ENCODE measurements around the gene RSPO4.

Gene RSPO4

DNA sequence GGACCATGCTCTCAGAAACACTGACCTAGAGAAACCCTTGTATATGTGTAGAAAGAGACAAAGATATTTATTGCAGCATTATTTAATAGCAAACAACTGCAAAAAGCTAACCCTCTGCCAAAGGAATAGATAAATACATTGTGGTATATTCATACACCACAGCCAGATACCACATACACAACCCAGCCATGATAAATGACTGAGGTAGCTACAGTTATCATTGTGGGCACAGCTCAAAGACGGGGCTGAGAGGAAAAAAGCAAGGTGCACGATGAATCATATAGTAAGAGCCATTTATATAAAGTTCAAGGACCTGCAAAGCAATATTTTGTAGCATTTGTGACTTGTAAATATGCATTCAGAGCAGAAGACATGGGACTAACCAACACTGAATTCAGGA is 30.8 kb downstream of the RSPO4 start:
- H3K27ac ChIP-seq = no peak overlapping the region

DNA sequence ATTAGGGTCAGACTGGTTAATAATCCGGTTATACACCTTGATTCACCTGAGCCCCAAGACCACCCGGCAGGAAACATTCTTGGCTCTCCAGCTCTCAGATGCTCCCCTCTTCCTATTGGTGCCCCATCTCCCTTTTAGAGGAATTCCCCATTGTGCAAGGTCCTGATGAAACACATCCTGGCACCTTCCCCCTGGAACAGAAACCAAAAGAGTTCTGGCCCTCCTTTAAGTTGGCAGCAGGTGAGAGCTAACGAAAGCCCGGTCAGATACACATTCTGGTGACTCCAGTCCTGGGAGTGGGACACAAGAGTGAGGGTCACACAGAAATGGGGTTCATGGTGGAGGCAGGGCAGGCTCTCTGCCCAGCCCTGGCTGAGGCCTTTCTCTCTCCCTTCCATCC is 32.2 kb downstream of the RSPO4 start:
- no peaks in the 10 kb centered on the region for H3K4me1 ChIP-seq
- H3K27ac ChIP-seq = no peak overlapping the region
- H3K36me3 ChIP-seq (ENCODE audit: control insufficient read depth, insufficient read depth, low read length) = no peaks in the 10 kb centered on the region
- H3K79me2 ChIP-seq = no peaks in the 10 kb centered on the region
- H2AFZ ChIP-seq = no peak overlapping the region
- H3K27me3 ChIP-seq (ENCODE audit: control insufficient read depth, insufficient read depth, low read length) = no peaks in the 10 kb centered on the region
- TF ChIP-seq, protein P1, sequence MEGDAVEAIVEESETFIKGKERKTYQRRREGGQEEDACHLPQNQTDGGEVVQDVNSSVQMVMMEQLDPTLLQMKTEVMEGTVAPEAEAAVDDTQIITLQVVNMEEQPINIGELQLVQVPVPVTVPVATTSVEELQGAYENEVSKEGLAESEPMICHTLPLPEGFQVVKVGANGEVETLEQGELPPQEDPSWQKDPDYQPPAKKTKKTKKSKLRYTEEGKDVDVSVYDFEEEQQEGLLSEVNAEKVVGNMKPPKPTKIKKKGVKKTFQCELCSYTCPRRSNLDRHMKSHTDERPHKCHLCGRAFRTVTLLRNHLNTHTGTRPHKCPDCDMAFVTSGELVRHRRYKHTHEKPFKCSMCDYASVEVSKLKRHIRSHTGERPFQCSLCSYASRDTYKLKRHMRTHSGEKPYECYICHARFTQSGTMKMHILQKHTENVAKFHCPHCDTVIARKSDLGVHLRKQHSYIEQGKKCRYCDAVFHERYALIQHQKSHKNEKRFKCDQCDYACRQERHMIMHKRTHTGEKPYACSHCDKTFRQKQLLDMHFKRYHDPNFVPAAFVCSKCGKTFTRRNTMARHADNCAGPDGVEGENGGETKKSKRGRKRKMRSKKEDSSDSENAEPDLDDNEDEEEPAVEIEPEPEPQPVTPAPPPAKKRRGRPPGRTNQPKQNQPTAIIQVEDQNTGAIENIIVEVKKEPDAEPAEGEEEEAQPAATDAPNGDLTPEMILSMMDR (IDR thresholded peaks at IDR 0.05) = no peak
- H3K9ac ChIP-seq = no peak overlapping the region
- no peak overlapping the region for H3K4me3 ChIP-seq (ENCODE audit: low read depth, low read length)
- H3K9me3 ChIP-seq (ENCODE audit: control insufficient read depth, low read length) = no peaks in the 10 kb centered on the region
- H3K4me2 ChIP-seq (ENCODE audit: low read length) = no peak overlapping the region

More for the DNA sequence above, 30.8 kb downstream of the RSPO4 start:
- Histone ChIP-seq H3K36me3 (ENCODE audit: control insufficient read depth, insufficient read depth, low read length) (no peaks in the 10 kb centered on the region), H3K9me3 (ENCODE audit: control insufficient read depth, low read length) (no peaks in the 10 kb centered on the region), H3K27me3 (ENCODE audit: control insufficient read depth, insufficient read depth, low read length) (no peaks in the 10 kb centered on the region), H3K4me3 (ENCODE audit: low read depth, low read length) (no peak overlapping the region), H2AFZ (no peak overlapping the region), H3K4me2 (ENCODE audit: low read length) (no peak overlapping the region), H3K9ac (no peak overlapping the region), H3K79me2 (no peaks in the 10 kb centered on the region), H3K4me1 (no peaks in the 10 kb centered on the region)
- TF ChIP-seq, protein P1 (IDR thresholded peaks at IDR 0.05) = no peak

DNA sequence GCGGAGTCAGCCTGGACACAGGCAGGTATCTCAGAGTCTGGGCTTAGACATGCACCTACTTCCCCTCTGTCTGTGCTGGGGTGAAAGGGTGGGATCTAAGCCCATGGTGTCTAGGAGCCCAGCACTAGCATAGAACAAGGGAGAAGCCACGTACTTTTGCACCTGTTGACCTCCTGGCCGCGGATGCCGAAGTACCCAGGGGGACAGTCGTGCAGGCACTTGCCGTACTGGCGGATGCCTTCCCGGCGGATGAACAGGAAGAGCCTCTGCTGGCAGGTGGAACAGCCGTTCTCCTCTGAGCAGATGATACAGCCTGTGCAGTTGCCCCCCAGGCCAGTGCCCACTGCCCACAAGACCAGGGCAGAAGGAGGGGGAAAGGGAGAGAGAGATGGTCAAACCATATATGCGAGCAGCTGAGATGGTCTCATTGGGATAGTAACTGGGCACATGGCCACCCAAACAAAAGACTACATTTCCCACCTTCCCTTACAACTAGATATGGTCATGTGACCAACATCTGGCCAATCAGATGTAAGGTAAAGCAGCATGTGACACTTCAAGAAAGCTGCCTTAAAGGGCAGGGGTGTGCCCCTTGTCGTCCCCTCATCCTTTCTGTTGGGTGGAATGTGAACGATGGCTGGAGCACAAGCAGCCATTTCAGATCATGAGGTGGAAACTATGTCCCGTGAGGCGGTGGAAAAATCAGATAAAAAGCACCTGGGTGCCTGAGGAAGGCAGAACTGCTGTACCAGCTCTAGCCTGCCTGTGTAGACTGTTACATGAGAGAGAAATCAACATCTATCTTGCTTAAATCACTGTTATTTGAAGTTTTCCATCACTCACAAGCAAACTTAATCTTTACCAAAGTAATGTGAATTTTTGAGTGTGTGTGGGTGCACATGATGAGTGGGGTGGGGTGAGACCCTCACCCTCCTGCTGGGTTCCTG is 34.0 kb downstream of the RSPO4 start:
- H3K27me3 ChIP-seq (ENCODE audit: control insufficient read depth, insufficient read depth, low read length) = no peaks in the 10 kb centered on the region
- no peaks in the 10 kb centered on the region for H3K79me2 ChIP-seq
- no peak overlapping the region for H3K4me2 ChIP-seq (ENCODE audit: low read length)
- H3K9me3 ChIP-seq (ENCODE audit: control insufficient read depth, low read length) = no peaks in the 10 kb centered on the region
- H3K4me3 ChIP-seq (ENCODE audit: low read depth, low read length) = no peak overlapping the region
- H3K27ac ChIP-seq = no peak overlapping the region
- no peaks in the 10 kb centered on the region for H3K4me1 ChIP-seq
- TF ChIP-seq, protein P1 (IDR thresholded peaks at IDR 0.05) = no peak
- no peaks in the 10 kb centered on the region for H3K36me3 ChIP-seq (ENCODE audit: control insufficient read depth, insufficient read depth, low read length)
- no peak overlapping the region for H2AFZ ChIP-seq
- no peak overlapping the region for H3K9ac ChIP-seq

DNA sequence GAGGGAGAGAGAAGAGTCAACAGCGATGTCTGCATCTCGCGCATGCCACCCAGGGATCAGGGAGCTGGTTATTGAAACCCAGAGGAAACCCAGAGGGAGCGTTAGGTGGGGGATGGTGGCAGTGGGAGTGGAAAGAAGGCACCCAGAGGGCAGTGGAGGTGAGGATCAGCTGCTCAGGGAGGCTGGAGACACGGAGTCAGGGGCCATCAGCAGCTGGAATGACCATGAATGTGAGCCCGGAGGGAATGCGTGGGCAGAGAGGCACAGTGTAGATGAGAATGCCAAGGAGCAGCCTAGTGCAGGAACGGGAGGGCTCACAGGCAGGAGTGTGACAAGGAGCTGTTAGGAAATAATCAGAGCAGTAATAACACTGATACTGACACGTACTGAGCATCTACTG is 36.2 kb downstream of the RSPO4 start:
- H3K4me3 ChIP-seq (ENCODE audit: low read depth, low read length) = no peak overlapping the region
- H3K36me3 ChIP-seq (ENCODE audit: control insufficient read depth, insufficient read depth, low read length) = no peaks in the 10 kb centered on the region
- H3K27ac ChIP-seq = no peak overlapping the region
- H3K9me3 ChIP-seq (ENCODE audit: control insufficient read depth, low read length) = no peaks in the 10 kb centered on the region
- TF ChIP-seq, protein P1 (IDR thresholded peaks at IDR 0.05) = no peak
- H3K9ac ChIP-seq = no peak overlapping the region
- H3K4me2 ChIP-seq (ENCODE audit: low read length) = no peak overlapping the region
- H3K27me3 ChIP-seq (ENCODE audit: control insufficient read depth, insufficient read depth, low read length) = no peaks in the 10 kb centered on the region
- no peaks in the 10 kb centered on the region for H3K4me1 ChIP-seq
- H2AFZ ChIP-seq = no peak overlapping the region
- no peaks in the 10 kb centered on the region for H3K79me2 ChIP-seq

DNA sequence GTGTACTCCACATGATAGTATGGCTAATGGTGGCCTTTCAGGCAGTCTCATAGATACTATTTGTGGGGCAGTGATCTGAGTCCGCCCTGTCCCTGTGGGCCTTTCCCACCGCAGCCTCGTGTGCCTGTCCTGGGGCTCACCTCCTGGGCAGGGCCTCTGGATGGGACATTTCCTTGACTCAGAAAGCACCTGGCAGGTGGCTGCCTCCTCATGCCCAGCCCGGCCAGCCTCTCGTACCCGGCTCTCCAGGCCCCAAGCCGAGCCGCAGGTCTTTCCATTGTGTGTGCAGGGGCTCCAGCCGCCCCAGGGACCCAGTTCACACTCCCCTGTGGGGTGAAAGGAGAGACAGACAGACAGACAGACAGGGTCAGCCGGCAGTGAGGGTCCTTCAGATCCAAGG is 38.3 kb downstream of the RSPO4 start:
- Histone ChIP-seq H2AFZ (no peak overlapping the region), H3K4me3 (ENCODE audit: low read depth, low read length) (no peak overlapping the region), H3K4me2 (ENCODE audit: low read length) (no peak overlapping the region), H3K27ac (no peak overlapping the region), H3K79me2 (no peaks in the 10 kb centered on the region), H3K36me3 (ENCODE audit: control insufficient read depth, insufficient read depth, low read length) (no peaks in the 10 kb centered on the region), H3K4me1 (no peaks in the 10 kb centered on the region), H3K9me3 (ENCODE audit: control insufficient read depth, low read length) (no peaks in the 10 kb centered on the region), H3K9ac (no peak overlapping the region), H3K27me3 (ENCODE audit: control insufficient read depth, insufficient read depth, low read length) (no peaks in the 10 kb centered on the region)
- TF ChIP-seq, protein P1 (IDR thresholded peaks at IDR 0.05) = no peak
